Measurements from ENCODE around the gene DTWD1.
"Not testable (repeated sequence)": the region's sequence is repeated elsewhere in the genome, so short reads cannot be mapped to it uniquely, and the experiment has no call there.

DTWD1 gene

GRCh38 chr15:49686599-49686998, 65.8 kb downstream of the DTWD1 start:
- TF ChIP-seq CTCF (IDR thresholded peaks at IDR 0.05; ENCODE audit: borderline replicate concordance, control extremely low read depth, extremely low read depth, insufficient read depth, missing control alignments) = no peak
- in situ Hi-C loops (cut with MboI; ENCODE audit: low sequenced_read_pairs, unreplicated experiment) = no loop called here
- no peak for DNase-seq (ENCODE audit: low spot score)

- DNase-seq (ENCODE audit: low spot score) = no peak
- no peak for TF ChIP-seq CTCF (IDR thresholded peaks at IDR 0.05; ENCODE audit: borderline replicate concordance, control extremely low read depth, extremely low read depth, insufficient read depth, missing control alignments)
- in situ Hi-C loops (cut with MboI; ENCODE audit: low sequenced_read_pairs, unreplicated experiment) = no loop called here
Measured at GRCh38 chr15:49688135-49688790, 67.4 kb downstream of the DTWD1 start.

- in situ Hi-C loops (cut with MboI; ENCODE audit: low sequenced_read_pairs, unreplicated experiment) = no loop called here
Measured at GRCh38 chr15:49692514-49693090, 71.8 kb downstream of the DTWD1 start.

GRCh38 chr15:49693498-49693897, 72.7 kb downstream of the DTWD1 start:
- in situ Hi-C loops (cut with MboI; ENCODE audit: low sequenced_read_pairs, unreplicated experiment) = no loop called here
- TF ChIP-seq CTCF (IDR thresholded peaks at IDR 0.05; ENCODE audit: borderline replicate concordance, control extremely low read depth, extremely low read depth, insufficient read depth, missing control alignments) = no peak
- DNase-seq (ENCODE audit: low spot score) = no peak

More at GRCh38 chr15:49692514-49693090, 71.8 kb downstream of the DTWD1 start:
- no peak for DNase-seq (ENCODE audit: low spot score)
- no peak for TF ChIP-seq CTCF (IDR thresholded peaks at IDR 0.05; ENCODE audit: borderline replicate concordance, control extremely low read depth, extremely low read depth, insufficient read depth, missing control alignments)

GRCh38 chr15:49696433-49696832, 75.6 kb downstream of the DTWD1 start:
- no peak for TF ChIP-seq CTCF (IDR thresholded peaks at IDR 0.05; ENCODE audit: borderline replicate concordance, control extremely low read depth, extremely low read depth, insufficient read depth, missing control alignments)
- in situ Hi-C loops (cut with MboI; ENCODE audit: low sequenced_read_pairs, unreplicated experiment) = no loop called here
- no peak for DNase-seq (ENCODE audit: low spot score)

GRCh38 chr15:49697121-49697520, 76.3 kb downstream of the DTWD1 start:
- in situ Hi-C loops (cut with MboI; ENCODE audit: low sequenced_read_pairs, unreplicated experiment) = no loop called here
- no peak for TF ChIP-seq CTCF (IDR thresholded peaks at IDR 0.05; ENCODE audit: borderline replicate concordance, control extremely low read depth, extremely low read depth, insufficient read depth, missing control alignments)
- no peak for DNase-seq (ENCODE audit: low spot score)

GRCh38 chr15:49702982-49703381, 82.1 kb downstream of the DTWD1 start:
- in situ Hi-C loops (cut with MboI; ENCODE audit: low sequenced_read_pairs, unreplicated experiment); DNase-seq (ENCODE audit: low spot score): not testable (repeated sequence)

Measured in GM13976 (cell line).